GM12872 (cell line): Measurements from ENCODE around the gene ZFR.

Source experiments
- CTCF ChIP-seq: IDR thresholded peaks from 3 replicates; pipeline ENCODE4 v1.5.1; 2011; ENCODE audit warnings: low read depth, mild to moderate bottlenecking, low read length, moderate library complexity; ENCODE audit not compliant: insufficient read depth

ZFR gene

GRCh38 chr5:32421075-32421474 is 23.5 kb downstream of the ZFR start:
- TF ChIP-seq CTCF = no peak

- no peak for TF ChIP-seq CTCF
Observed at GRCh38 chr5:32420506-32420905, 24.0 kb downstream of the ZFR start.

GRCh38 chr5:32419791-32420190 is 24.7 kb downstream of the ZFR start:
- no peak for TF ChIP-seq CTCF

GRCh38 chr5:32413466-32414263 is 30.9 kb downstream of the ZFR start:
- no peak for TF ChIP-seq CTCF

- no peak for TF ChIP-seq CTCF
Observed at GRCh38 chr5:32410630-32411029, 33.9 kb downstream of the ZFR start.

- no peak for TF ChIP-seq CTCF
Observed at GRCh38 chr5:32406650-32407049, 37.9 kb downstream of the ZFR start.

GRCh38 chr5:32405507-32405906 is 39.0 kb downstream of the ZFR start:
- TF ChIP-seq CTCF = no peak
